HG03196 (cell line): ENCODE results near the gene VEGFB.

Experiments
- ATAC-seq: cut with Tn5 transposase; IDR thresholded peaks from one replicate; pipeline ENCODE4 v1.9.1; 2021; ENCODE audit not compliant: unreplicated experiment

The VEGFB gene

DNA sequence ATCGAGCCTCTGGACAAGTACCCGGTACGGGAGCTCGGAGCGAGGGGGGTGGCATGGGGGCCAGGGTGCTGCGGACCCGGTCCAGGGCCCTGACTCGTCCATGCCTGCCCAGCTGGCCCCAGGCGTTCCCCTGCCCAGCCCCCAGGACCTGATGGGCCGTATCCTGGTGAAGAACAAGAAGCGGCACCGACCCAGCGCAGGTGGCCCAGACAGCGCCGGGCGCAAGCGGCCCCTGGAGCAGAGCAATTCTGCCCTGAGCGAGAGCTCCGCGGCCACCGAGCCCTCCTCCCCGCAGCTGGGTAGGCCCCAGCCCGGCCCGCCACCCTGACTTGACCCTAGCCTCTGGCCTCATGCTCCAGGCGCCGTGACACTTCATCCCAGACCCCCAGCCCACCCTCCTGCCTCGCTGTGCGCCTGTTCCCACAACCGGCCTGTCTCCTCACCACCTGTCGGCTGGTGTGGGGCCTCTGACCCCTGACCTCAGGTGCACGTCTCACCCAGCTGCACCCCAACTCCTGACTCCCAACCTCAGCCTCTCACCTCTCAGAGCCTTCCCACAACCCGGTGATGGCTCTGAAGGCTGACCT is 24.7 kb downstream of the VEGFB start:
- no peak for ATAC-seq

DNA sequence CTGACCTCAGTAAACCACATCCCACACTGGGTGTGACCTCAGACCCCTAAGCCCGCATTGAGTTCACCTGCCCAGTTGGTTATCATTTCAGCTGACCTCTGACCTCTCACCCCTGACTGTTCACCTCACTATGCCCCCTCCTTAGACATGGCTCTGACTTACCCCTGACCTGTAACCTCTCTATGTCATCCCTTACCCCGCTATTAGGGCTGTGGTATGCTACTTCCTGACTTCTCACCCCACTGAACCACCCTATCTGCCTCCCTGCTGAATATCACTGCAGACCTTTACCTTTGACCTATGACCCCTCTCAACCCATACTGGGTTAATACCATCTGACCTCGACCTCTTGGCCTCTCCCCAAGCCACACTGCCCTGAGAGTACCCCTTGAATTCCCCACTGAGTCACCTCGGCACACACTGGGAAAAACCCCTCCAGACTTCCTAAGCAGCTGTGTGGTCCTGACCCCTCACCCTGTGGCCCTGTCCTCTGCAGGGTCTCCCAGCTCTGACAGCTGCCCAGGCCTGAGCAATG is 25.2 kb downstream of the VEGFB start:
- no peak for ATAC-seq

DNA sequence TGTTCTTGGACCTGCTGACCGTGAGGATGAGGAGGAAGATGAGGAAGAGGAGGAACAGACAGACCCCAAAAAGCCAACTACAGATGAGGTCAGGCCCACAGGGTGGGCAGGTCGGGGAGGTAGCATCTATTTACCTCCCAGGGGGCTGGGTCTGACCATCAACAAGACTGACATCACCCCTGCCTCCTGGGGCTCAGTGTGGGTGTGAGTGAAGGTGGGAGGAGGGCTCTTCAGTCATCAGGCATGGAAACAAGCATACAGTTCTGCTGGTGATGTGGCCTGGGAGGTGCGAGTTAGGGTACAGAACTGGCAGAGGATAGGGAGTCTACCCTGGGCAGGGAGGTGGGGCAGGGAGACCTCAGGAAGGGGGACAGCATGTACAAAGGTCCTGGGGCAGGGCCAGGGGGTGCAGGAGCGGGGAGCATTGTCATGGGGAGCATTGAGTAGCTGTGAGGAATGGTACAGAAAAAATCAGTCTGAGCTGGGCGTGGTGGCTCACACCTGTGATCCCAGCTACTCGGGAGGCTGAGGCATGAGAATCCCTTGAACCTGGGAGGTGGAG is 25.8 kb downstream of the VEGFB start:
- no peak for ATAC-seq

- no peak for ATAC-seq
Observed at GRCh38 chr11:64261556-64262080, 27.2 kb downstream of the VEGFB start.

GRCh38 chr11:64262271-64263002 is 28.1 kb downstream of the VEGFB start:
- ATAC-seq: no peak

- no peak for ATAC-seq
Observed at GRCh38 chr11:64263021-64263946, 28.9 kb downstream of the VEGFB start.

DNA sequence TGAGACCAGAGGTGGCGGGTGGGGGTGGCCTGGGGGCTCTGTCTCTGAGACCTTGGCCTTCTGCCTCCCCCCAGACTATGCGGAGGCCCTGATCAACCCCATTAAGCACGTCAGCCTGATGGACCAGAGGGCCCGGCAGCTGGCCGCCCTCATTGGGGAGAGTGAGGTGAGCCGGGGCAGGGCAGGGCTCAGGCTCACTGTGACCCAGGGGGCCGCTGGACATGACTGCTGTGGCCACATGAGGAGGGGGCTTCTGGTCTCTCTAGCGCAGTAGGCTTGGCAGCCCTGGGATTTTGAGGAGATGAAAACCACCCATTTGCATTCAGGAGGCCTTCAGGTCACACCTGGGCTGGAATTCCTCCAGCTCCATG is 29.5 kb downstream of the VEGFB start:
- ATAC-seq: no peak

- ATAC-seq: no peak
Observed at GRCh38 chr11:64264371-64264852, 30.0 kb downstream of the VEGFB start.

GRCh38 chr11:64265176-64266160 is 31.1 kb downstream of the VEGFB start:
- no peak for ATAC-seq

GRCh38 chr11:64266339-64266738 is 32.0 kb downstream of the VEGFB start:
- ATAC-seq: no peak

GRCh38 chr11:64267207-64267945 is 33.0 kb downstream of the VEGFB start:
- no peak for ATAC-seq

DNA sequence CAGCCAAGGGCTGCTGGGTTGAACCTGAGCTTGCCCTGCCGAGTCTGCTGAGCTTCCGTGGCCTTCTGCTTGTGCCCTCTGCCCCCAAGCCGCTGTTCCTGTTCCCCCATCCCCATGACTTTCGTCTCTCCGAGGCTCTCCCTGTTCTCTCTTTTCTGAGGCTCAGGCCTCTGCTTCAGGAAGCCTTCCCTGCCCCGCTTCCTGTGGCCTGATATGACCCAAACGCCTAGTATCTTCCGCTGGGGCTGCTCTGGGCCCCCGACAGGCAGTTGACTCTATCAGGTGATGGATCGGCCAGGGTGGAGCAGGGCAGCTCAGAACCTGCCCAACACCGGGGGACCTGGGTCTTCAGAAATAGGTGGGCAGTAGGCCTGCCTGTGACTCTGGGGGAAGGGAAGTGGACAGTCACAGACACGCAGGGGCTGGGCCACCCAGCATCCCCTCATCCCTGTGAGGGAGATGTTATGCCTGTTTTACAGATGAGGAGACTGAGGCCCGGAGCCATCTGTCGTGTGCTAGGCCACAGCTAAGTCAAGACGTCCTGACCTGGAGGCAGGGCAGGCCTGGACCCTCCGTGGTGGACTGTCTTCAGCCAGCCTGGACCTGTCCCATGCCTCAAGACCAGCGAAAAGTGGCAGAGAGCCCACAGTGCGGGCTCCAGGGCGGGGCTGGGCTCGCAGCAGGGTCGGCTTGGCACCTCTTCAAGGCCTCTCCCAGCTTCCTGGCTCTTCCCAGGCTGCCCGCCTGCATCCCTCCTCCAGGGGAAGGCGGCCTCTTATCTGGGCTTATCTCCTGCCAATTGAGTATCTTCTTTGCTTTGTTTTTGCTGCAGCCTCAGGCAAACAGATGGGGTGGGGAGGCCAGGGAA is 33.9 kb downstream of the VEGFB start:
- ATAC-seq: no peak

- peak; percentile 9 for ATAC-seq
Observed at GRCh38 chr11:64268893-64269539, 34.6 kb downstream of the VEGFB start.

DNA sequence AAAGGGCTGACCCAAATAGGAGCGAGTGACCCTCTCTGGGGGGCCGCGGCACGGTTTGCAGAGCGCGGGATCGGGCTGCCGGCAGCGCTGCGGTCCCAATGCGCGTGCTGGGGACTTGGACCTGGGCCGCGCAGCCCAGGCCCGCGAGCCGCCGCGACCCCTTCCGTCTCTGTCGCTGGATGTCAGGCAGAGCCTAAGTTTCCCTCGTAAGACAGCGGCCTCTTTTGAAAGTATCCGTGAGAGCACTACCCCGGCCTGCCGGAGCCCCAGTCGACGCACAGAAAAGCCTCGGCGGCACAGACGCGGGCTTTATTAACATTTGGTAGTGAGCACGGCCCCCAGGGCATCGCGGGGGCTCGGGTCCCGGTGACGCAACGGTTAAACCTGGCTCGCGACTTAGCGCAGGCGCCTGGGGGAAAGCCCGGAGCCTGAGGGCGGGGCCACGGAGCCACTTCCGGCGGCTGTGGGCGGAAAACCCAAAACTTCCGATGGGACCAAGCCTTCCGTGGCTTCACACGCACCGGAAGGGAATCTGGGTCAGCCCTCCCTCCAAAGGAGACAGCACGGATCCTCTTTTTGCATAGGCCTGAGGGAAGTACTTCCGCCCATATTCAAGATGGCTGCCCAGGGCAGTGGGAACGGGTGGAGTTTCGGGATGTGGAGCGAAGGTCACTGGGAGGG is 35.3 kb downstream of the VEGFB start:
- peak; percentile 60 for ATAC-seq

GRCh38 chr11:64275031-64275800 is 40.8 kb downstream of the VEGFB start:
- ATAC-seq: no peak

- no peak for ATAC-seq
Observed at GRCh38 chr11:64275841-64276240, 41.5 kb downstream of the VEGFB start.
